ENCODE measurements around the gene ATP11A. TPM values are rescaled to one million over a fixed set of nuclear protein-coding genes. Genes with fewer than 3 reads are reported as not detected.

ATP11A gene
- total RNA-seq, 1 experiment from 2014 or later: 65.3 TPM

- Histone ChIP-seq H3K23ac (ENCODE audit: insufficient read length, low read depth, low read length) (no peak overlapping the region), H4K20me1 (ENCODE audit: control insufficient read depth, insufficient read depth, insufficient read length) (no peaks in the 10 kb centered on the region), H3T11ph (ENCODE audit: low read length) (no peak overlapping the region), H4K8ac (replicated peaks; ENCODE audit: insufficient read length, low read depth, low read length) (no peak overlapping the region), H3K9ac (ENCODE audit: extremely low read depth, insufficient read length, low read length) (no peak overlapping the region), H3K27ac (ENCODE audit: insufficient read length, low read depth, low read length) (no peak overlapping the region), H3K14ac (ENCODE audit: insufficient read depth, low read length) (no peak overlapping the region), H3K9me3 (ENCODE audit: control insufficient read depth, low read depth, low read length) (no peaks in the 10 kb centered on the region), H4K91ac (ENCODE audit: insufficient read length, low read depth, low read length) (no peak overlapping the region), H2BK15ac (ENCODE audit: low read depth, low read length) (no peak overlapping the region), H3K4ac (ENCODE audit: low read depth, low read length) (no peak overlapping the region), H2AK5ac (ENCODE audit: insufficient read length, low read length) (no peak overlapping the region), H3K23me2 (ENCODE audit: insufficient read length, low read depth, low read length, poor library complexity, severe bottlenecking) (peaks cover 8% of the 10 kb centered on the region), H2AFZ (ENCODE audit: low read length) (no peak overlapping the region), H4K5ac (ENCODE audit: insufficient read length, low read depth, low read length) (no peak overlapping the region), H3K4me2 (ENCODE audit: insufficient read depth, insufficient read length, low read length) (no peak overlapping the region), H2BK12ac (ENCODE audit: insufficient read length, low read depth, low read length) (no peak overlapping the region), H2BK5ac (ENCODE audit: insufficient read length, low read length) (no peak overlapping the region), H3K27me3 (ENCODE audit: insufficient read depth, low read length) (no peaks in the 10 kb centered on the region), H2BK120ac (ENCODE audit: low read depth, low read length, poor library complexity, severe bottlenecking) (no peak overlapping the region), H3K79me2 (ENCODE audit: insufficient read depth, low read length) (no peaks in the 10 kb centered on the region), H2BK20ac (ENCODE audit: low read depth, low read length, poor library complexity, severe bottlenecking) (no peak overlapping the region), H3K79me1 (ENCODE audit: insufficient read depth, low read depth, low read length, poor library complexity, severe bottlenecking) (no peaks in the 10 kb centered on the region), H3K4me1 (ENCODE audit: insufficient read depth, low read length) (peaks cover 4% of the 10 kb centered on the region; the same call in 1 of the 2 replicates), H3K18ac (ENCODE audit: insufficient read length, low read depth, low read length) (no peak overlapping the region), H3K56ac (ENCODE audit: insufficient read length, low read depth, low read length) (no peak overlapping the region)
- peaks cover 17 to 22% (median 19%) of the 10 kb centered on the region in 3 experiments; a peak in 5 of 7 replicates for H3K36me3 Mint-ChIP-seq (ENCODE audit: insufficient read depth in 1 of 3, low read depth in 3 of 3)
- no CpG with 5 or more reads among the region's 29 CpGs for WGBS (ENCODE audit: extremely low coverage, insufficient read length, low lambda C conversion rate)
- DNase-seq: peak; percentile 17
- H3K9me3 Mint-ChIP-seq: peaks cover 1 to 4% of the 10 kb centered on the region in 2 experiments; a peak in 4 of 5 replicates
- no peak overlapping the region for H3K27ac Mint-ChIP-seq
- peaks cover 55 to 59% of the 10 kb centered on the region in 2 experiments for H3K4me1 Mint-ChIP-seq
- TF ChIP-seq, protein P1, sequence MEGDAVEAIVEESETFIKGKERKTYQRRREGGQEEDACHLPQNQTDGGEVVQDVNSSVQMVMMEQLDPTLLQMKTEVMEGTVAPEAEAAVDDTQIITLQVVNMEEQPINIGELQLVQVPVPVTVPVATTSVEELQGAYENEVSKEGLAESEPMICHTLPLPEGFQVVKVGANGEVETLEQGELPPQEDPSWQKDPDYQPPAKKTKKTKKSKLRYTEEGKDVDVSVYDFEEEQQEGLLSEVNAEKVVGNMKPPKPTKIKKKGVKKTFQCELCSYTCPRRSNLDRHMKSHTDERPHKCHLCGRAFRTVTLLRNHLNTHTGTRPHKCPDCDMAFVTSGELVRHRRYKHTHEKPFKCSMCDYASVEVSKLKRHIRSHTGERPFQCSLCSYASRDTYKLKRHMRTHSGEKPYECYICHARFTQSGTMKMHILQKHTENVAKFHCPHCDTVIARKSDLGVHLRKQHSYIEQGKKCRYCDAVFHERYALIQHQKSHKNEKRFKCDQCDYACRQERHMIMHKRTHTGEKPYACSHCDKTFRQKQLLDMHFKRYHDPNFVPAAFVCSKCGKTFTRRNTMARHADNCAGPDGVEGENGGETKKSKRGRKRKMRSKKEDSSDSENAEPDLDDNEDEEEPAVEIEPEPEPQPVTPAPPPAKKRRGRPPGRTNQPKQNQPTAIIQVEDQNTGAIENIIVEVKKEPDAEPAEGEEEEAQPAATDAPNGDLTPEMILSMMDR (conservative IDR thresholded peaks at IDR 0.05): no peak
- H3K27me3 Mint-ChIP-seq (ENCODE audit: low read depth): peaks cover 17% of the 10 kb centered on the region
- H3K4me3 Mint-ChIP-seq: no peak overlapping the region; a peak in 1 of 5 replicates
Measured at GRCh38 chr13:112899281-112900225, 209.7 kb downstream of the ATP11A start.

Measured in H9 (cell line).